Vagina (tissue), 2 donors: Measurements from ENCODE around the gene FUNDC1. TPM values are rescaled to one million over a fixed set of nuclear protein-coding genes. Genes with fewer than 3 reads are reported as not detected.

Source experiments
- DNase-seq, 2 donors: peaks; one replicate each; pipeline ENCODE4 v3.0.0-alpha.2; 2017; ENCODE audit errors: extremely low spot score in 2 of 2
- H3K27ac ChIP-seq: fragments of 200-600 bp; sonication (generic); one replicate; pipeline ENCODE4 v1.5.1; 2019
- H3K27me3 ChIP-seq: fragments of 200-600 bp; sonication (generic); one replicate; pipeline ENCODE4 v1.5.1; 2019
- H3K36me3 ChIP-seq, 2 donors: fragments of 200-600 bp; sonication (generic); one replicate each; pipeline ENCODE4 v1.5.1; 2017 to 2019
- H3K4me1 ChIP-seq: fragments of 200-600 bp; sonication (generic); one replicate; pipeline ENCODE4 v1.5.1; 2019
- H3K4me3 ChIP-seq, 2 donors: fragments of 200-600 bp; sonication (generic); 1 replicate in 1 of 2; 2 replicates in 1 of 2; pipeline ENCODE4 v1.5.1; 2016 to 2019
- H3K9me3 ChIP-seq: fragments of 200-600 bp; sonication (generic); one replicate; pipeline ENCODE4 v1.5.1; 2019
- POLR2A ChIP-seq, 2 donors: fragments of 450-650 bp; IDR thresholded peaks; one replicate each; pipeline ENCODE4 v1.6.1; 2017; ENCODE audit warnings: antibody characterized with exemption in 2 of 2, mild to moderate bottlenecking in 2 of 2, moderate library complexity in 2 of 2
- POLR2AphosphoS5 ChIP-seq, 2 donors: sonication (generic); formaldehyde crosslinking; IDR thresholded peaks; one replicate each; pipeline ENCODE4 v1.9.0; 2017; ENCODE audit warnings: antibody characterized with exemption in 2 of 2, mild to moderate bottlenecking in 2 of 2, low read depth in 1 of 2; ENCODE audit not compliant: insufficient read depth in 1 of 2
- intact Hi-C: fragments of 100-400 bp; cut with DNase I; formaldehyde crosslinking; loops from one replicate; pipeline ENCODE4 v1.15.1; 2023
- total RNA-seq: library from RNA; depleted of rRNA; stranded (reverse); fragments of >200 nt; gene quantifications from one replicate; pipeline ENCODE4 v1.2.3, GENCODE V29; 2016
- TF ChIP-seq, protein P1 (sequence below), 3 experiments: fragments of 450-650 bp in 2 of 3; fragments of 200-600 bp in 1 of 3; sonication (generic) in 1 of 3; IDR thresholded peaks; one replicate each; pipeline ENCODE4 v1.5.1; 2017 to 2019; ENCODE audit warnings: antibody characterized with exemption in 3 of 3, mild to moderate bottlenecking in 2 of 3, moderate library complexity in 2 of 3

FUNDC1 gene, protein sequence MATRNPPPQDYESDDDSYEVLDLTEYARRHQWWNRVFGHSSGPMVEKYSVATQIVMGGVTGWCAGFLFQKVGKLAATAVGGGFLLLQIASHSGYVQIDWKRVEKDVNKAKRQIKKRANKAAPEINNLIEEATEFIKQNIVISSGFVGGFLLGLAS
- total RNA-seq: 12.0 TPM

DNA sequence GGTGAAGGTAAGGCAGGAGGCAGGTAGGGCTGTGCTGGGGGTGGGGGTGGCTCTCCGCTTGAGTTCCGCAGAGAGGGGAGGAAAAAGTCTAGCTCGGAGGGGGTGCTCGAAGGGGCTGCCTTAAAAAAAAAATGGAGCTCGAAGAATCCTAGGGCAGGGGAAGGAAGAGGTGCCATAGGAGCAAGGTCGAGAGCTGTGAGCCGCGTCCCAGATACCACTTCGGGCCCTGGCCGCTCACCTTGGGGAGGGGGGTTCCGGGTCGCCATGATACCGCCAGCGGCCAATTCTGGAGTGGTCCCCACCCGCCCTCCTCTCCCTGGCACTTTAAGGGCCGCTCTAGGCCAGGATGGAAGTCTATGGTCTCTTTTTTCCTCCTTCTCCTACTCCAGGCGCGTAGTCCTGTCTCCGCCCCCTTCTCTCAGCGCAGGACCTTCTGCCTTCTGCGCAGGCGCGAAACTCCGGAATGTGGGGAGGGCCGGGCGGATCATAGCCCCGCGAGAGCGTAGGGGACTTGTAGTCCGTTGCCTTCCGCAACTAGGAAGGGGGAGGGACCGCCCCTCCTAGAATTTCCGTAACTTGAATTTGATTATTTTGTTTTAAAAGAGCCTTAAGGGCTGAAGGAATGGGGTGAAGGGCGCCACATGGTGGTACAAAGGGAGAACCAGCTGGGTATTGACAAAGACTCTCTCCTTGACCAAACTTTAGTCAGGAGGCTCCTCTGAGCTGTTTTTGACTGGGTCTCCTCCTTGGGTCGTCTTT, at the start of gene FUNDC1:
TSS of gene FUNDC1 (minus strand) at position 293 of the 759 bp plus-strand sequence. CDS start at position 266, 27 bp downstream.
- Histone ChIP-seq H3K4me3 (peak within 1 kb of the TSS; percentile 50 to 68), H3K4me1 (peaks cover 10% of the 10 kb centered on the region)
- intact Hi-C loops: no loop called here

DNA sequence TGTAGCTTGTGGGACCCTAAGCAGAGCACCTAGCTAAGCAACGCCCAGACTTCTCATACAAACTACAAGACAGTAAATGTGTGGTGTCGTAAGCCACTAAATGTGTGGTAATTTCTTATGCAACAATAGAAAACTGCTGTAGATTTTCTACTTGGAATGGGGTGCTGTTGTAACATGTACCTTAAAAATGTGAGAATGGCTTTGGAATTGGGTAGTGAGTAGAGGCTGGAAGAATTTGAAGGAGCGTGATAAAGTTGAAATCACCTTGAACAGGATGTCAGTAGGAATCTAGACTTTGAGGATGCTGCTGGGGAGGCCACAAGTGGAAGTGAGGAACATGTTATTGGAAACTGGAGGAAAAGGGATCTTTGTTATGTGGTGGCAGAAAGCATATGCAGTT, 43.2 kb upstream of the FUNDC1 start:
- H3K4me3 ChIP-seq: no peak overlapping the region
- no peaks in the 10 kb centered on the region for H3K36me3 ChIP-seq
- H3K27me3 ChIP-seq: no peaks in the 10 kb centered on the region
- DNase-seq: no peak
- TF ChIP-seq POLR2A (IDR thresholded peaks at IDR 0.05) (no peak), POLR2AphosphoS5 (IDR thresholded peaks at IDR 0.05; ENCODE audit: insufficient read depth in 1 of 2, low read depth in 1 of 2) (no peak)
- TF ChIP-seq, protein P1, sequence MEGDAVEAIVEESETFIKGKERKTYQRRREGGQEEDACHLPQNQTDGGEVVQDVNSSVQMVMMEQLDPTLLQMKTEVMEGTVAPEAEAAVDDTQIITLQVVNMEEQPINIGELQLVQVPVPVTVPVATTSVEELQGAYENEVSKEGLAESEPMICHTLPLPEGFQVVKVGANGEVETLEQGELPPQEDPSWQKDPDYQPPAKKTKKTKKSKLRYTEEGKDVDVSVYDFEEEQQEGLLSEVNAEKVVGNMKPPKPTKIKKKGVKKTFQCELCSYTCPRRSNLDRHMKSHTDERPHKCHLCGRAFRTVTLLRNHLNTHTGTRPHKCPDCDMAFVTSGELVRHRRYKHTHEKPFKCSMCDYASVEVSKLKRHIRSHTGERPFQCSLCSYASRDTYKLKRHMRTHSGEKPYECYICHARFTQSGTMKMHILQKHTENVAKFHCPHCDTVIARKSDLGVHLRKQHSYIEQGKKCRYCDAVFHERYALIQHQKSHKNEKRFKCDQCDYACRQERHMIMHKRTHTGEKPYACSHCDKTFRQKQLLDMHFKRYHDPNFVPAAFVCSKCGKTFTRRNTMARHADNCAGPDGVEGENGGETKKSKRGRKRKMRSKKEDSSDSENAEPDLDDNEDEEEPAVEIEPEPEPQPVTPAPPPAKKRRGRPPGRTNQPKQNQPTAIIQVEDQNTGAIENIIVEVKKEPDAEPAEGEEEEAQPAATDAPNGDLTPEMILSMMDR (IDR thresholded peaks at IDR 0.05): no peak
- H3K27ac ChIP-seq: no peak overlapping the region
- no peaks in the 10 kb centered on the region for H3K4me1 ChIP-seq
- intact Hi-C loops: no loop called here
- H3K9me3 ChIP-seq: no peaks in the 10 kb centered on the region

More for the DNA sequence above, at the start of gene FUNDC1:
- Histone ChIP-seq H3K36me3 (no peaks in the 10 kb centered on the region), H3K27ac (peak within 1 kb of the TSS; percentile 63), H3K9me3 (no peaks in the 10 kb centered on the region), H3K27me3 (no peaks in the 10 kb centered on the region)
- TF ChIP-seq POLR2A (IDR thresholded peaks at IDR 0.05) (peak in 1 of 2 donors; percentile 24), POLR2AphosphoS5 (IDR thresholded peaks at IDR 0.05; ENCODE audit: insufficient read depth in 1 of 2, low read depth in 1 of 2) (peak; percentile 73 to 87)
- TF ChIP-seq, protein P1 (IDR thresholded peaks at IDR 0.05): peak in 1 of 3 experiments; percentile 12
- DNase-seq: peak in 1 of 2 donors; percentile 91

DNA sequence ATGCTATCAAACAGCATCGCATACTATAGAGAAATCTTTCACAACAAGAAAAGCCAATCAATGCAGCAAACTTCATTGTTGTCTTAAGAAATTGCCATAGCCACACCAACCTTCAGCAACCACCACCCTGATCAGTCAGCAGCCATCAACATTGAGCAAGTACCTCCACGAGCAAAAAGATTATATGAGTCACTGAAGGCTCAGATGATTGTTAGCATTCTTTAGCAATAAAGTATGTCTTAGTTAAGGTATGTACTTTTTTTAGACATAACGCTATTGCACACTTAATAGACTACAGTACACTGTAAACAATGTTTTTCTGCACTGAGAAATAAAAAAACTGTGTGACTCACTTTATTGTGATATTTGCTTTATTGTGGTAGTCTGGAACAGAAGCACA, 37.8 kb upstream of the FUNDC1 start:
- intact Hi-C loops: no loop called here
- TF ChIP-seq, protein P1 (IDR thresholded peaks at IDR 0.05): no peak
- no peak for TF ChIP-seq POLR2AphosphoS5 (IDR thresholded peaks at IDR 0.05; ENCODE audit: insufficient read depth in 1 of 2, low read depth in 1 of 2)
- no peak for TF ChIP-seq POLR2A (IDR thresholded peaks at IDR 0.05)
- H3K27ac ChIP-seq: no peak overlapping the region
- H3K4me3 ChIP-seq: no peak overlapping the region
- no peaks in the 10 kb centered on the region for H3K36me3 ChIP-seq
- DNase-seq: no peak
- no peaks in the 10 kb centered on the region for H3K27me3 ChIP-seq
- H3K9me3 ChIP-seq: no peaks in the 10 kb centered on the region
- no peaks in the 10 kb centered on the region for H3K4me1 ChIP-seq

DNA sequence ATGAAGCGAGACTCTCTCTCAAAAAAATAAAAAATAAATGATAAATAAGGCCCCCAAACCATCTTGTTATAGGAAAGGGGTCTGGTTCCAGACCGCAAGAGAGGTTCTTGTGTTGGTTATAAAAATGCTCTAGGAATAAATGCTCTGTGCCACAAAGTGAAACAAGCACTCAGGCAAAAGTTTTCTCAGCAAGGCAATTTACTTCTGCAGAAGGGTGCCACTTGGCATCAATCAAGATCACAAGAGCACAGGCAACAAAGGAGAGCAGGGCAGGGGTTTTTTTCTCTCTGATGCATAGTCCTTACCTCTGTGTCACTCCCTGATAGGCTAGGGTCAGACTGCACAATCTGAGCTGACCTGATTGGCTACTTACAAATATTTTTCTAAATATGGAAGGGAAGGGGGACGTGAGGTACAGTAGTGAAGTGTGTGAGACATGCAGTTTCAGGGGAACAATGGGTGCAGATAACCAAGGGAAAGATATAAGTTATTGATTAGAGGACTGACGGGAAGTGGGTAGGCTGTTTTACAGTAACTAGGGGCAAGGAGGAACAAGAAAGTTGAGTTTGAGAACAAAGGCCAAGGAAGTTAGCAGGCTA, 29.8 kb upstream of the FUNDC1 start:
- TF ChIP-seq POLR2AphosphoS5 (IDR thresholded peaks at IDR 0.05; ENCODE audit: insufficient read depth in 1 of 2, low read depth in 1 of 2): no peak
- TF ChIP-seq, protein P1 (IDR thresholded peaks at IDR 0.05): no peak
- Histone ChIP-seq H3K9me3 (no peaks in the 10 kb centered on the region), H3K36me3 (no peaks in the 10 kb centered on the region), H3K27ac (no peak overlapping the region), H3K4me3 (no peak overlapping the region), H3K27me3 (no peaks in the 10 kb centered on the region), H3K4me1 (no peaks in the 10 kb centered on the region)
- no peak for DNase-seq
- intact Hi-C loops: no loop called here
